ENCODE measurements around the gene UBQLN4. TPM values are rescaled to one million over a fixed set of nuclear protein-coding genes. Genes with fewer than 3 reads are reported as not detected.

Gene UBQLN4
- 29.1 and 37.9 TPM in 2 replicates for total RNA-seq (2014; rRNA removed; shearing (Covaris generic); ENCODE audit: low replicate concordance)

GRCh38 chr1:156053768-156054499 lies at the start of gene UBQLN4:
Gene UBQLN4, minus strand, starts transcription at chr1:156053798. Its CDS starts 97 bp downstream, at chr1:156053701.
- Histone ChIP-seq H3K9me3 (ENCODE audit: low read length) (no peaks in the 10 kb centered on the region), H3K4me2 (ENCODE audit: low read depth, low read length, poor library complexity, severe bottlenecking) (peak within 1 kb of the TSS; percentile 80), H3K4me1 (ENCODE audit: low read length) (peaks cover 19% of the 10 kb centered on the region), H3K36me3 (ENCODE audit: insufficient read depth, low read length) (peaks cover 8% of the 10 kb centered on the region; the same call in 1 of the 2 replicates), H3K79me2 (ENCODE audit: low read length) (peaks cover 42% of the 10 kb centered on the region), H3K27me3 (ENCODE audit: low read length) (no peaks in the 10 kb centered on the region), H4K20me1 (ENCODE audit: insufficient read depth, low read depth, low read length) (peaks cover 6% of the 10 kb centered on the region; the same call in 1 of the 2 replicates), H3K9ac (ENCODE audit: low read length) (peak within 1 kb of the TSS; percentile 82), H2AFZ (ENCODE audit: low read length) (peak within 1 kb of the TSS; percentile 33; the same call in 1 of the 2 replicates), H3K9me2 (replicated peaks; ENCODE audit: insufficient read depth, low read length) (no peaks in the 10 kb centered on the region), H3K4me3 (ENCODE audit: low read length) (peak within 1 kb of the TSS; percentile 92), H3K27ac (ENCODE audit: low read length) (peak within 1 kb of the TSS; percentile 91)
- DNase-seq: peak; percentile 96

- DNase-seq: no peak
- no peaks in the 10 kb centered on the region for H3K79me2 ChIP-seq (ENCODE audit: low read length)
- no peaks in the 10 kb centered on the region for H3K36me3 ChIP-seq (ENCODE audit: insufficient read depth, low read length)
- peaks cover 35% of the 10 kb centered on the region for H3K4me1 ChIP-seq (ENCODE audit: low read length)
- no peak overlapping the region for H2AFZ ChIP-seq (ENCODE audit: low read length)
- H4K20me1 ChIP-seq (ENCODE audit: insufficient read depth, low read depth, low read length): no peaks in the 10 kb centered on the region
- no peaks in the 10 kb centered on the region for H3K9me2 ChIP-seq (replicated peaks; ENCODE audit: insufficient read depth, low read length)
- H3K27ac ChIP-seq (ENCODE audit: low read length): no peak overlapping the region
- H3K4me3 ChIP-seq (ENCODE audit: low read length): no peak overlapping the region
- H3K9ac ChIP-seq (ENCODE audit: low read length): no peak overlapping the region
- no peak overlapping the region for H3K4me2 ChIP-seq (ENCODE audit: low read depth, low read length, poor library complexity, severe bottlenecking)
- H3K9me3 ChIP-seq (ENCODE audit: low read length): no peaks in the 10 kb centered on the region
- no peaks in the 10 kb centered on the region for H3K27me3 ChIP-seq (ENCODE audit: low read length)
Observed at GRCh38 chr1:156102633-156103511, 49.3 kb upstream of the UBQLN4 start.

DNA sequence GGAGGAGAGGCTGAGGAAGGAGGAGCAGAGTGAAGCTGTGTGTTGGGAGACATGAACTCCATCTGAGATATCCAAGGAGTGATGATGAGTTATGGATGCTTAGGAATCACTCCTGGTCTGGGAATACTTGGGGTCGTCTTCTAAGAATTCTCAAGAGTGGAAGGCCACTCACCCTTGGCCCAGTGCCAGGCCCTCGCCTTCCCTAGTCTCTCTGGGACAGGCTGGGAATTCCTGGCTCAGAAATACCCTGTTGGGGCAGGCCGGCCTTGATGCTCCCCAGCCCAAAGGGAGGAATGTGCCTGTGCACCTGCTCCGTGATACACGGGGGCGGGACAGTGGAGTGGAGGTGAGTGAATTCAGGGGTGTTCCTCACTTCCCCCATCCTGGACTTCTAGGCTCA lies 48.3 kb upstream of the UBQLN4 start:
- Histone ChIP-seq H4K20me1 (ENCODE audit: insufficient read depth, low read depth, low read length) (no peaks in the 10 kb centered on the region), H3K36me3 (ENCODE audit: insufficient read depth, low read length) (no peaks in the 10 kb centered on the region), H3K27me3 (ENCODE audit: low read length) (no peaks in the 10 kb centered on the region), H3K4me3 (ENCODE audit: low read length) (no peak overlapping the region), H3K9me2 (replicated peaks; ENCODE audit: insufficient read depth, low read length) (no peaks in the 10 kb centered on the region), H2AFZ (ENCODE audit: low read length) (no peak overlapping the region), H3K4me1 (ENCODE audit: low read length) (peaks cover 37% of the 10 kb centered on the region), H3K9me3 (ENCODE audit: low read length) (no peaks in the 10 kb centered on the region), H3K27ac (ENCODE audit: low read length) (no peak overlapping the region), H3K4me2 (ENCODE audit: low read depth, low read length, poor library complexity, severe bottlenecking) (no peak overlapping the region), H3K9ac (ENCODE audit: low read length) (no peak overlapping the region), H3K79me2 (ENCODE audit: low read length) (no peaks in the 10 kb centered on the region)
- DNase-seq: no peak

GRCh38 chr1:156100205-156100995 lies 46.8 kb upstream of the UBQLN4 start:
- H3K4me2 ChIP-seq (ENCODE audit: low read depth, low read length, poor library complexity, severe bottlenecking): no peak overlapping the region
- no peaks in the 10 kb centered on the region for H3K36me3 ChIP-seq (ENCODE audit: insufficient read depth, low read length)
- H4K20me1 ChIP-seq (ENCODE audit: insufficient read depth, low read depth, low read length): no peaks in the 10 kb centered on the region
- H3K79me2 ChIP-seq (ENCODE audit: low read length): no peaks in the 10 kb centered on the region
- no peaks in the 10 kb centered on the region for H3K27me3 ChIP-seq (ENCODE audit: low read length)
- no peak overlapping the region for H2AFZ ChIP-seq (ENCODE audit: low read length)
- no peaks in the 10 kb centered on the region for H3K9me2 ChIP-seq (replicated peaks; ENCODE audit: insufficient read depth, low read length)
- H3K27ac ChIP-seq (ENCODE audit: low read length): no peak overlapping the region
- peaks cover 27% of the 10 kb centered on the region for H3K4me1 ChIP-seq (ENCODE audit: low read length)
- DNase-seq: no peak
- no peaks in the 10 kb centered on the region for H3K9me3 ChIP-seq (ENCODE audit: low read length)
- no peak overlapping the region for H3K9ac ChIP-seq (ENCODE audit: low read length)
- no peak overlapping the region for H3K4me3 ChIP-seq (ENCODE audit: low read length)

GRCh38 chr1:156099282-156099681 lies 45.7 kb upstream of the UBQLN4 start:
- Histone ChIP-seq H3K9ac (ENCODE audit: low read length) (no peak overlapping the region), H3K79me2 (ENCODE audit: low read length) (no peaks in the 10 kb centered on the region), H3K9me2 (replicated peaks; ENCODE audit: insufficient read depth, low read length) (no peaks in the 10 kb centered on the region), H3K4me3 (ENCODE audit: low read length) (no peak overlapping the region), H4K20me1 (ENCODE audit: insufficient read depth, low read depth, low read length) (no peaks in the 10 kb centered on the region), H3K9me3 (ENCODE audit: low read length) (no peaks in the 10 kb centered on the region), H2AFZ (ENCODE audit: low read length) (no peak overlapping the region), H3K4me2 (ENCODE audit: low read depth, low read length, poor library complexity, severe bottlenecking) (no peak overlapping the region), H3K27ac (ENCODE audit: low read length) (no peak overlapping the region), H3K27me3 (ENCODE audit: low read length) (no peaks in the 10 kb centered on the region), H3K36me3 (ENCODE audit: insufficient read depth, low read length) (no peaks in the 10 kb centered on the region), H3K4me1 (ENCODE audit: low read length) (peaks cover 16% of the 10 kb centered on the region)
- DNase-seq: no peak

GRCh38 chr1:156098784-156099183 lies 45.2 kb upstream of the UBQLN4 start:
- H3K4me3 ChIP-seq (ENCODE audit: low read length): no peak overlapping the region
- H3K4me2 ChIP-seq (ENCODE audit: low read depth, low read length, poor library complexity, severe bottlenecking): no peak overlapping the region
- no peaks in the 10 kb centered on the region for H3K9me3 ChIP-seq (ENCODE audit: low read length)
- H4K20me1 ChIP-seq (ENCODE audit: insufficient read depth, low read depth, low read length): no peaks in the 10 kb centered on the region
- no peaks in the 10 kb centered on the region for H3K27me3 ChIP-seq (ENCODE audit: low read length)
- H3K9me2 ChIP-seq (replicated peaks; ENCODE audit: insufficient read depth, low read length): no peaks in the 10 kb centered on the region
- peaks cover 11% of the 10 kb centered on the region for H3K4me1 ChIP-seq (ENCODE audit: low read length)
- H3K79me2 ChIP-seq (ENCODE audit: low read length): no peaks in the 10 kb centered on the region
- no peak for DNase-seq
- no peak overlapping the region for H2AFZ ChIP-seq (ENCODE audit: low read length)
- no peak overlapping the region for H3K9ac ChIP-seq (ENCODE audit: low read length)
- H3K36me3 ChIP-seq (ENCODE audit: insufficient read depth, low read length): no peaks in the 10 kb centered on the region
- no peak overlapping the region for H3K27ac ChIP-seq (ENCODE audit: low read length)

DNA sequence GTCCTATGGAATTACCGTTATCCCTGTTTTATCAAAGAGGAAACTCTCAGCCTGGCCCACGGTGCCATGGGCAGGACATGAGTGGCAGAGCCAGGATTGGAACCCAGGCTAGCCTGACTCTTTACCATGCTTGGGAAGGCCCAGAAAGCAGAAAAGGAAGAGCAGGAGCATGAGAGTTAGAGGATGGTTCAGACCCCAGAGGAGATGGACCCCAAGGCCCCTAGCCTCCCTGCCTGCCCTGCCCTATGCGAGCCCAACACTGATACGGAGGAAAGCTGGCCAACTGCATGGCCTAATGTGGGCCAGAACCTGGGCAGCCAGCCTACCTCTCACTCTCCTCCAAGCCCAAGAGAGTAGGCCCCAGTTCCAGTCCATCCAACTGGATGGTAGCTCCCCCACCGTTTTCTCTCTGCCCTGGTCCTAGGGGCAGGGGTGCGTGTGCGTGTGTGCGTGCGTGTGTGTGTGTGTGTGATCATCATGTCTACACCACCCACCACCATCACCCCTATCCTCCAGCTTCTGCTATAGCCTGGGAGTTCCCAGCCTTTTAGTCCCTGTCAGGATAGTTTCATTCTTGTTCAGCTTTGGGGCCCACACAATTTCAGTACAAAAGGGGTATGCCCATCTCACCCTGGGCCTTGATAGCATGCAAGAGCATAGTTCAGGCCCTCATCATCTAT lies 44.0 kb upstream of the UBQLN4 start:
- no peak overlapping the region for H3K9ac ChIP-seq (ENCODE audit: low read length)
- H4K20me1 ChIP-seq (ENCODE audit: insufficient read depth, low read depth, low read length): no peaks in the 10 kb centered on the region
- no peak overlapping the region for H3K27ac ChIP-seq (ENCODE audit: low read length)
- H2AFZ ChIP-seq (ENCODE audit: low read length): no peak overlapping the region
- no peaks in the 10 kb centered on the region for H3K79me2 ChIP-seq (ENCODE audit: low read length)
- H3K4me1 ChIP-seq (ENCODE audit: low read length): peaks cover 8% of the 10 kb centered on the region
- H3K27me3 ChIP-seq (ENCODE audit: low read length): no peaks in the 10 kb centered on the region
- DNase-seq: no peak
- no peak overlapping the region for H3K4me3 ChIP-seq (ENCODE audit: low read length)
- no peaks in the 10 kb centered on the region for H3K9me3 ChIP-seq (ENCODE audit: low read length)
- no peaks in the 10 kb centered on the region for H3K36me3 ChIP-seq (ENCODE audit: insufficient read depth, low read length)
- no peaks in the 10 kb centered on the region for H3K9me2 ChIP-seq (replicated peaks; ENCODE audit: insufficient read depth, low read length)
- H3K4me2 ChIP-seq (ENCODE audit: low read depth, low read length, poor library complexity, severe bottlenecking): no peak overlapping the region
